Heart left ventricle (tissue), 13 donors: ENCODE data around the gene TFIP11.

ENCODE experiments used
- CTCF ChIP-seq, 12 donors: fragments of 200-600 bp; sonication (generic) in 4 of 12; IDR thresholded peaks; one replicate each; pipeline versions ENCODE4 v1.5.0 to v1.8.0; 2018 to 2022; ENCODE audit warnings: antibody characterized with exemption in 12 of 12, mild to moderate bottlenecking in 5 of 12
- POLR2A ChIP-seq, 2 donors: fragments of 450-650 bp; IDR thresholded peaks; one replicate each; pipeline ENCODE4 v1.6.1; 2017; ENCODE audit warnings: antibody characterized with exemption in 2 of 2, mild to moderate bottlenecking in 2 of 2, moderate library complexity in 2 of 2
- donor health status: ischemic (EF 13 %, LVEDD 7.1; RV severe dilation, severe dysfunction).
- donor health status: DM: no; HTN: yes; CAD: no.
- donor health status: DM: no; HTN: no; CAD: no.
- donor health status: ischemic (EF 25% LVEDD 6.9; RV normal size, moderate dysfunction).
- donor health status: ischemic (EF 25% LVEDD 5.7; RV mildly dilated, moderate dysfunction).
- donor health status: ischemic (EF 35%, LVEDD 5.7; RV mildly dilated, moderate dysfunction).
- donor health status: nonischemic (EF 11% LVEDD 7.7; RV severe dilation, severe dysfunction).
- donor health status: DM: yes; HTN: yes; CAD: no.
- donor health status: PGD.
- donor health status: ischemic (EF 29% LVEDD 5.4; RV normal size, mild dysfunction).
- donor health status: nonischemic (EF 23%, LVEDD 6.1; RV moderate dilation, normal function).

GRCh38 chr22:26545827-26546226 lies 33.6 kb upstream of the TFIP11 start:
- TF ChIP-seq CTCF (IDR thresholded peaks at IDR 0.05) = no peak
- TF ChIP-seq POLR2A (IDR thresholded peaks at IDR 0.05) = no peak
